Measurements from ENCODE around the gene CFAP91. TPM values are rescaled to one million over a fixed set of nuclear protein-coding genes. Genes with fewer than 3 reads are reported as not detected.

The CFAP91 gene
- under 1 TPM in 1 of 2 experiments, not detected in 1; 0.30 TPM for total RNA-seq

DNA sequence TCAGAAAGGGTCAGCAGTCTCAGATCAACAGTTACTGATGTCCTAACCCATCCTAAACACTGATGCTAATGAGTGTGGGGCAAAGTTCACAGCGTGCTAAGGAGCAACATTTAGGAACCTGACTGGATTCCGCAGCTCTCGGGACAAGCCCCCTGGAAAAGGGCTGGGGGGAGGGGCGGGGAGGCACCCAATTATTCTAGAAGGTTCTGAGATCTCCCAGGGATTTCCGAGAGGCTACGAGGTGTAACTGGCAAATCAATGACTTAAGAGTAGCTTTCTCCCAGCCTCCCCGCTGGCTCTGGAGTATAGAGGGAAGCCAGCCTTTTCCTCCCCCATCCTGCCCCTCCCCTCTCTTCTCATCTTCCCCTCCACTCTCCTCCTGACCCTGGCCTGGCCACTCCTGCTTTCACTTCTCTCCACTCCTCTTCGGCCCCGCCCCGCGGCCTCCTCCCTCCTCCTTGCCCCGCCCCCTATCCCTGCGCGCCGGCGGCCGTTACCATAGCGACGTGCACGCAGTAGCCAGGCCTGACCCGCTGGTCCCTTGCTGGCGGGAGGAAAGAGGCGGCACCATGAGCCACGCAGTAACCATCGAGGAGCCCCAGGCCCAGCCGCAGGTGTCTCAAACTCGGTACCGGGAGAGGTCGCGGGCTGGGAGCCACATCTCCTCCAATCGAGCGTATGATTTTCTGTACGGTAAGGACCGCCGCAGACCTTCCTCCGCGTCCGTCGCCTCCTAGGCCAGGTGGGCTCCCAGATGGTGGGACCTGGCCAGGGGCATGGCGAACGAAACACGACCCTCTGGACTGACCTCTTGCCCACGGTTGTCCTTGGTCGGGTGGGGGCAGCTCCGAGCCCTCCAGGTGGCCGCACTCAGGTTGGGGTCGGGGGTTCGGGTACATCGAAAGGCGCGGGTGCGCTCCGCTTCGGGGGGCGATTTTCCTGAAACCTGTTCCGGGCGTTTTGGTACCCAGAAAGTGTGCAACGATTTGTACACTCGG, at the start of gene CFAP91:
Gene CFAP91 (plus strand): TSS at position 493 of the 998 bp plus-strand sequence. CDS start 77 bp downstream, at position 570.
- no peak within 1 kb of the TSS for H3K27ac Mint-ChIP-seq
- CTCF ChIA-PET = no interaction called here

DNA sequence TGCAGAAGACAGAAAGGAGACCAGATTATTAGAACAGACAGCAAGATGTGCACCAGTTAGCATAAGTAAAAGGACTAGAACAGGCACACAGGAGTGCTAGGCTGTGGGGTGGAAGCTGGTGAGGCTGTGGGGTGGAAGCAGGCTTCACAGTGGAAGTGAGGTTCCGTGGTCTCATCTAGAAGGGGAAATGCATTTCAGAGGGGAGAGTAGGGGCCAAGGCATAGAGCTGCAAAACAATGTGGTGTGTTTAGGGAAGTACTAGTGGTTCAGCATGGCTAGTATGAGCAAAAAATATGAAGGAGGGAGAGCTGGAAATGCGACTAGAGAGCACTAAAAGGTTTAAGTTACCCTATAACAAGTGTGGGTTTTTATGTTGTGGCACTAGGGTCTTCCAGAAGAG, 48.9 kb upstream of the CFAP91 start:
- DNase-seq (no peak), ATAC-seq (no peak)
- H3K27ac Mint-ChIP-seq = no peak overlapping the region
- no peaks in the 10 kb centered on the region for H3K9me3 Mint-ChIP-seq (ENCODE audit: low read depth)
- CTCF ChIA-PET = no interaction called here
- peaks cover 5% of the 10 kb centered on the region for H3K36me3 Mint-ChIP-seq
- peaks cover 17% of the 10 kb centered on the region for H3K4me1 Mint-ChIP-seq
- no peaks in the 10 kb centered on the region for H3K27me3 Mint-ChIP-seq
- no peak overlapping the region for H3K4me3 Mint-ChIP-seq

More for the DNA sequence above, at the start of gene CFAP91:
- ATAC-seq (peak; percentile 95), DNase-seq (peak; percentile 91)
- Mint-ChIP-seq H3K4me3 (peak within 1 kb of the TSS; percentile 66), H3K27me3 (peaks cover 16% of the 10 kb centered on the region), H3K36me3 (peaks cover 9% of the 10 kb centered on the region), H3K4me1 (peaks cover 42% of the 10 kb centered on the region), H3K9me3 (ENCODE audit: low read depth) (peaks cover 4% of the 10 kb centered on the region)

DNA sequence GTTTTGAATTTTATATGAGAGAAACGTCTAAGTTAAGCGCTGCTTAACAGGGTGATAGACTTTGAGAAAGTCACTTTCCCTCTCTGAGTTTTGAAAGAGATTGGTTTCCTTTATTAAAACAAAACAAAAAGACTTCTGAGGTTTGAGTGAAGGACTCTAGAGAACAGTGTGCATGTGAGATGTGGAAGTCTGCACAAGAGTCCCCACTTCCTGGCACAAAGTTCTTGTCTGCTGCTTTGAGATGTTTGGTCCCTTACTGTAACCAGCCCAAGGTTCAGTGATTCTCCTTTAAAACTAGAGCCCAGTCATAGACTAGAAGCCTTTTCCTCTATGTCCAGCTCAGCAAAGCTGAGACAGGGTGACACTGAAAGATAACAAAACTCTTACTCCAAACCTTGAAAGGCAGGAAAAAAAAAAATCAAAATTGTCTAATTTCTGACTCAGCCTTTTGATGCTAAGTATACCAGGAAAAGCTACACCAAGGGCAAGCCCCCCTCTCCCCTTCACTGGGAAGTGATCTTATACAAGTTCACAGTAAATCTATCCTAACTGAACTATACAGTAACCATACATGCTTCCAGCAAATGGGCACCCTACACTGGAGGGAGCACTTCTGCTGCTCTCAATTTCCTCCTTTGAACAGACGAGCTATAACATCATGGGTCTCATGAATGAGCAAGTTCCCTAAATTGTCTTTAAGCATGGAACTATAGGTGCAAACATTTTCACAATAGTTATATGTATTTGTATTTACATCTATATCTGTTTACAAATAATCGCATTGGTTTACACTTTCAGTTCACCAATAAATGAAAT, 44.7 kb upstream of the CFAP91 start:
- ATAC-seq (peak; percentile 45), DNase-seq (no peak)
- peak overlapping the region; percentile 44 for H3K27ac Mint-ChIP-seq
- peaks cover 5% of the 10 kb centered on the region for H3K36me3 Mint-ChIP-seq
- CTCF ChIA-PET = no interaction called here
- H3K4me1 Mint-ChIP-seq = peaks cover 19% of the 10 kb centered on the region
- no peaks in the 10 kb centered on the region for H3K9me3 Mint-ChIP-seq (ENCODE audit: low read depth)
- no peak overlapping the region for H3K4me3 Mint-ChIP-seq
- no peaks in the 10 kb centered on the region for H3K27me3 Mint-ChIP-seq

DNA sequence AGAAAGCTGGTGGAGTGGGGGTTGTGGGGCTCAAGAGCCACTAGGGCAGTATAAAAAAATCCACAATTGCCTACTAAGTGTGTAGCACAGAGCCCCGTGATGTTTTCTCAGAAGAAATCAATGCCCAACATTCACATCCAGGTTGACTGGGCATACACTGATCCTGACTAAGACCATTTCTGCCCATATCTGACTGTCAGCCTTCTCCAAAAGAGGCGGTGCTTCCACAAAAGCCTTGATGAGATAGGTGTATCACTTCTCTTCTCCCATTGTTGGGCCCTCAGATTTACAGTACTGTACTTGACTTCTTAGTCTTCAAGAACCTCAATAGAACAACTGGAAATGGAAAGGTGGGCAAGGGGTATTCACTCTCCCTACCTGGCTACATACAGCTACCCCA, 43.8 kb upstream of the CFAP91 start:
- H3K9me3 Mint-ChIP-seq (ENCODE audit: low read depth) = no peaks in the 10 kb centered on the region
- CTCF ChIA-PET = no interaction called here
- no peak for ATAC-seq
- no peak overlapping the region for H3K27ac Mint-ChIP-seq
- no peak for DNase-seq
- no peaks in the 10 kb centered on the region for H3K27me3 Mint-ChIP-seq
- H3K4me3 Mint-ChIP-seq = no peak overlapping the region
- H3K4me1 Mint-ChIP-seq = peaks cover 16% of the 10 kb centered on the region
- peaks cover 5% of the 10 kb centered on the region for H3K36me3 Mint-ChIP-seq

DNA sequence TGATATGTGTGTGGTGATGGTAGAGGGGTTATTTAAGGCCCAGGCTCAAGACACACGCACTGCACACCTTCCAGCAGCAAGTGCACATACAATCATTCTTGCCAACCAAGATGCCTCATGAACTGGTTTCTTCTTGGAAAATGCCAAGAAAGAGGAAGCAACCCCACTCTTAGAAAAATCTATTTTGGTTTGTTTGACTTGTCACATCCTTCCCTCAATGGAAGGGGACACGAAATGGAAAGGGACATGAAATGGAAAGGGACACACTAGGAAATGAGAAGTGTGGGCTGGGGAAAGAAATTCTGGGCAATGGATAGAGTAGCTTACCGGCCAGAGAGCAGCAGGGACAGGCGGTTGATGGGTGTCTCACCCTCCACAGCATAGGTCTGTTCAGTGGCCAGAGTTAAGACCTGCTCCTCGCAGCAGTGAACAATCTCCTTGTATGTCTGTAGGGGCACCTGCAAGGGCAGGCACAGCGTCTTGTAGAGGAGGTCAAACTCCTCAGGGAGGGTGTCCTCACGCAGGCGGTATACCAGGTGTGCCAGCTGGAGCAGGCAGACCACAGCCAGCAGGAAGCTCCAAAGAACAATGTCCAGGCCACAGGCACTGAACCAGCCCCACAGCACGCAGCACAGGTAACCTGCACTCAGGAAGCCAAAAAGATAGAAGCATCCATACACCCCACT, 43.1 kb upstream of the CFAP91 start:
- CTCF ChIA-PET = no interaction called here
- Mint-ChIP-seq H3K9me3 (ENCODE audit: low read depth) (no peaks in the 10 kb centered on the region), H3K36me3 (peaks cover 6% of the 10 kb centered on the region), H3K4me1 (peaks cover 18% of the 10 kb centered on the region), H3K27me3 (no peaks in the 10 kb centered on the region), H3K4me3 (no peak overlapping the region), H3K27ac (no peak overlapping the region)
- no peak for ATAC-seq
- no peak for DNase-seq

DNA sequence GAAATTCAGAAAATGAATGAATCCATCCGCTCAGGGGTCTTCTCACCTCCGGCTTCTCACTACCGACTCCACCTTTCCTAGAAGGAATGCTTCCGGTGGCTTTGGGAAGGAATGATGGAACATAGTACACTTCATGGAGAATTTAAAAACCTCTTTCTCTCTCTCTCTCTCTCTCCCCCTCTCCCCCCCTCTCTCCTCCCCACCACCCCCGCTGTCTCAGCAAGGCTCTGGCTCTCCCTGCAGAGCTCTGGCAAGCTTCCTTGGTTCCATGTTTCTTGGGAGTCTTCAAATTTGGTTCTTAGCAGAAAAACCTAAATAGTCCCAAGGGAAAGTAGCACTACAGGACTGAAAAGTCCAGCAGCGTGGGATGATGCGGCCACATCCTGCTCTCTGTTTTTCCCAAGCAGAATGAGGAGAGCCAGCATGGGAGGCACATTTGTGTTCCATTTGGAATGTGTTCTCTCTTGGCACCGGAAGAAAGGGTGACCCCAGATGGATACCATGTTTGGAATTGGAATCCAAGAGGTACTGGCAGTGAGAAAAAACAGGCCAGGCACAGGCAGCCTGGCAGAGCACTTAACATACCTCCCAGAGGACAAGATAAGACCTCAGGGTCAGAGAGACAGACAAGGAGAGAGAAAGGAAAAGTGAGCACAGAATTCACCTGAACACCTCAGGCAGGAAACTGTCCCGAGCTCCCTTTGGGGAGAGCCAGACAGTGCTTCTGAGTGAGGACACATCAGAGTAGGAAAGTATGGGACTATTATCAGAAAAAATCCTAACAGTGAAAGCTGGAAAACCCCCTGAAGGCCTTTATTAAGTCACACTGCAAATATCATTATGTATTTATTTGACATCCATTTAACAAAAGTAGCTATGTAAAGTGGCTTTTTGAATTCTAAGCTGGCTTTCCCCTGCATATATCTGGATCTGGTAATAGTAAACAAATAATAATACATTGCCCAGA, 42.1 kb upstream of the CFAP91 start, which contains the start of gene POPDC2:
Gene POPDC2 (minus strand): TSS at position 116 of the 967 bp plus-strand sequence. CDS start 166 bp downstream, outside the sequence.
- H3K27me3 Mint-ChIP-seq = no peaks in the 10 kb centered on the region
- H3K4me3 Mint-ChIP-seq = no peak within 1 kb of the TSS
- peaks cover 2% of the 10 kb centered on the region for H3K36me3 Mint-ChIP-seq
- H3K4me1 Mint-ChIP-seq = peaks cover 20% of the 10 kb centered on the region
- ATAC-seq (no peak), DNase-seq (no peak)
- no peak within 1 kb of the TSS for H3K27ac Mint-ChIP-seq
- CTCF ChIA-PET = no interaction called here
- H3K9me3 Mint-ChIP-seq (ENCODE audit: low read depth) = no peaks in the 10 kb centered on the region

DNA sequence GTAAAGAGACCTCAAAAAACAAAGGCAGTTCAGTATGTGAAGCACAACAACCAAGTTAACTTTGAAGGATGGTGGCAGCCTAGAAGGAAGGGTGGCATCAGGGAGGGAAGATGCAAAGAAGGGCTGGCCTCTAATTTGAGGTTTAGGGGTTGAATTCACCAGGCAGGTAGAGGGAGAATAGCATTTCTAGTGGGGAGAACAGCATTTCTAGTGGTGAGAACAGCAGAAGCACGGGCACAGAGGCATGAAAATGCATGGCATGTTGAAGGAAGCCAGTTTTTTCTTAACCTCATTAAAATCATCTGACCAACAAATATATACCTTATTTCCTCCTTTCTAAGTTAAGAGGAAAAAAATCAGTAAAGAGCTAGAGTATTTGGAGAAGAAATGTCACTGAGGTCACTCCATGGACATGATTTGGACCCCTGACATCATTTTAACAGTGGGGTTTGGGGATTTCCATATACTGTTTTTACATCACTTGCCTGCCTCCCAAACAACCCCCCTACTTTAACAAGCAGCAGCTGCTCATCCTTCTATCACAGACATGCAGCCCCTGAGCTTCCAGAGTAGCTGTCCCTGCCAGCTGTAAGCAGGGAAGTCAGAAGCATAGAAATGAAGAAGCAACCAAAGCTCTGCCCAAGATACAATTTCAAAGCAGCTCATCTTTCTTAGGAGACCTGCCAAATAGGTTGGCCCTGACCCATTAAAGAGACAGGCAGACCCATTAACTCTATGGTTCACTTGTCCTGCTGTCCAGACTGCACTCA, 40.0 kb upstream of the CFAP91 start:
- H3K9me3 Mint-ChIP-seq (ENCODE audit: low read depth) = no peaks in the 10 kb centered on the region
- CTCF ChIA-PET = interaction anchor here (0.6 to 1.5 kb wide), 3 partner anchors 10 to 697 kb away, joined by 5 to 7 read pairs (median 6); no protein-coding TSS in a partner anchor
- H3K4me3 Mint-ChIP-seq = no peak overlapping the region
- H3K36me3 Mint-ChIP-seq = peaks cover 11% of the 10 kb centered on the region
- no peak for ATAC-seq
- H3K27ac Mint-ChIP-seq = no peak overlapping the region
- no peaks in the 10 kb centered on the region for H3K27me3 Mint-ChIP-seq
- peaks cover 13% of the 10 kb centered on the region for H3K4me1 Mint-ChIP-seq
- no peak for DNase-seq

DNA sequence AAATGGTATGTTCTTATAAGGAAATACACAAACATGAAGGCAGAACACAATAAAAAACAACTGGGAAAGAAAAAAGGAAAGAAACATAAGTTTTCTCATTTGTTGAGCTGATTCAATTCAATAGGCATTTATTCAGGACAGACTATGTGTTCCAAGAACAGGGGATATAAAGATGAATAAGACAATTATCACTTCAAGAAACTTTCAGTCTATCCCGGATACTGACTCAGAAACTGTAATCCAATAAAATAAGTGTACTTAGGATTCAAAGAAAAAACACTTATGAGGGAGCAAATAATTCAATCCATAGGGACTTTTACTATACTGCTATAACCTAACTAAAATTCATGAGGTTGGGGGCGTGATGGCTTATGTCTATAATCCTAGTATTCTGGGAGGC, 38.9 kb upstream of the CFAP91 start:
- H3K36me3 Mint-ChIP-seq = peaks cover 13% of the 10 kb centered on the region
- H3K27ac Mint-ChIP-seq = no peak overlapping the region
- no peak overlapping the region for H3K4me3 Mint-ChIP-seq
- DNase-seq (no peak), ATAC-seq (no peak)
- H3K9me3 Mint-ChIP-seq (ENCODE audit: low read depth) = no peaks in the 10 kb centered on the region
- no peaks in the 10 kb centered on the region for H3K27me3 Mint-ChIP-seq
- CTCF ChIA-PET = interaction anchor here (1.5 kb wide), 1 partner anchor 11 kb away, joined by 7 read pairs; no protein-coding TSS in a partner anchor
- H3K4me1 Mint-ChIP-seq = peaks cover 7% of the 10 kb centered on the region

DNA sequence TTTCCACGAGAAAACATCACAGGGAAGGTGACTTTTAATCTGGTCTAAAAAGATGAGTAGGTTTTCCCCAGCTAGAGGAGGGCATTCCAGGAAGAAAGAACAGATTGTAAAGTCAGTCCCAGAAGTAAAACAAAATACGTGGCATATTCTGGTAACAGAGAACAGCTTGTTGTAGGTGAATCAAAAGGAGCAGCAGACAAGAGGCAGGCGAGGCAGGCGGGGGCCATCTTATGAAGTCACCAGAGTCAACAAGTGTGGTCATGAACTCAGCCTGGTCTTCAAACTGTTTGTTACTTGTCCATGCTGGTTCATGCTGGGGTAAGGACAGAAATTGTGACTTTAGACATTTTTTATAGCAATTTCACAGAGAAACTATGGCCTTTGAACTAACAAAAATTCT, 38.5 kb upstream of the CFAP91 start:
- Mint-ChIP-seq H3K4me1 (peaks cover 7% of the 10 kb centered on the region), H3K27ac (no peak overlapping the region), H3K36me3 (peaks cover 17% of the 10 kb centered on the region), H3K27me3 (no peaks in the 10 kb centered on the region), H3K9me3 (ENCODE audit: low read depth) (no peaks in the 10 kb centered on the region), H3K4me3 (no peak overlapping the region)
- no peak for DNase-seq
- ATAC-seq = no peak
- CTCF ChIA-PET = no interaction called here

DNA sequence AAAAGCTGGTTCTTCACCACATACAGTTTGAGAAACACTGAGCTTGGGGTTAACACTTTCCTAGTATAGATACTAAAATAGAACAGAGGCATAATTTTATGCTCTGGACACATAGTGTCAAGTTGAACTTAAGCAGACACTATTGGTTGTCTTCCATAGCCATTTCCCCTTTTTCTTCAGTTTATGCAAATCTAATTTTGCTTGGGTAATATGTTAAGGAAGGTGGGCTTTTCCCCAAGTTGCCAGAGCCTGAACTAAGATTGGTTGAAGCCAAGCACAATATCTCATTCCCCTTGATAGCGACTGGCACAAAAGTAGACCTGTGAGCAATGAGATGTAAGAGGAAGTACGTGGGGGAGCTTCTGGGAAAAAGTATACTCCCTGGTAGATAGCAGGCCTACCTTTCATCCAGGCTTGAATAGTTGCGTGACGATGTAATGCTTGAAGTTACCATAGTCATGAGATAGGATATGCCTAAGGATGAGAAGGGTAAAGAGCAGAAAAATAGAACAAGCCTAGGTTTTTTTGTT, 37.9 kb upstream of the CFAP91 start:
- H3K9me3 Mint-ChIP-seq (ENCODE audit: low read depth) = no peaks in the 10 kb centered on the region
- peaks cover 7% of the 10 kb centered on the region for H3K4me1 Mint-ChIP-seq
- CTCF ChIA-PET = no interaction called here
- no peak overlapping the region for H3K4me3 Mint-ChIP-seq
- no peak for DNase-seq
- H3K27ac Mint-ChIP-seq = no peak overlapping the region
- no peaks in the 10 kb centered on the region for H3K27me3 Mint-ChIP-seq
- H3K36me3 Mint-ChIP-seq = peaks cover 21% of the 10 kb centered on the region
- ATAC-seq = no peak

DNA sequence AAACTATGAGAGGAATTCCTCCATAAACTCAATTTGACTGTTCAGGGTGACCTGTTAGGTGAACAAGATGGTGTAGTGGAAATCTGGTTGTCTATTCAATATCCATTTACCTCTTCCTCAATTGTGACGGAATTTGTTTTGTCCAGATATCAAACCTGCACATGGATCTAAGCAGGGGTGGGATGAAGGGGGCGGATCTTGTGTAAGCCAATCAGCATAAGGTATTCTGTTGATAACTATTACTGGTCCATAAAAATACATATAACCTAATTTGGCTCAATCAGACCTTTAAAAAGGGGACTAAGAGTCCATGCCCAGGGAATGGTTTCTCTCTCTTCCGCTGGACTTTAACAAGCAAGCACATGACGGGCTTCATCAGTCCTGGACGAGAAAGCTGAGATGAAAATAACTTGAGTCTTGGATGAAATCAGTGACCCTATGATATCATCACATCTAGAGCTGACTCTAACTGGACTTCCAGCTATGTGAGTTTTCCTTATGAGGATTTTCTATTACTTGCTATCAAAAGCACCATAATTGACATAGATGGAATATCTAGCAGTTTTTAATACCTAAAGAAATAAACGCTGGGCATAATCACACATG, 36.8 kb upstream of the CFAP91 start:
- no peak for ATAC-seq
- no peak overlapping the region for H3K4me3 Mint-ChIP-seq
- H3K27me3 Mint-ChIP-seq = no peaks in the 10 kb centered on the region
- peaks cover 31% of the 10 kb centered on the region for H3K36me3 Mint-ChIP-seq
- CTCF ChIA-PET = no interaction called here
- no peak for DNase-seq
- no peak overlapping the region for H3K27ac Mint-ChIP-seq
- peaks cover 8% of the 10 kb centered on the region for H3K4me1 Mint-ChIP-seq
- no peaks in the 10 kb centered on the region for H3K9me3 Mint-ChIP-seq (ENCODE audit: low read depth)

All from activated CD8-positive, alpha-beta memory T cell treated with anti-CD3 and anti-CD28 coated beads, Interleukin-2, amount 10 ng/mL, durations not matched to agents 7 days and 5 days (primary cell).